ENCODE data around the gene POTEI.
"Not testable (repeated sequence)": the region's sequence is repeated elsewhere in the genome, so short reads cannot be mapped to it uniquely, and the experiment has no call there.

The POTEI gene

DNA sequence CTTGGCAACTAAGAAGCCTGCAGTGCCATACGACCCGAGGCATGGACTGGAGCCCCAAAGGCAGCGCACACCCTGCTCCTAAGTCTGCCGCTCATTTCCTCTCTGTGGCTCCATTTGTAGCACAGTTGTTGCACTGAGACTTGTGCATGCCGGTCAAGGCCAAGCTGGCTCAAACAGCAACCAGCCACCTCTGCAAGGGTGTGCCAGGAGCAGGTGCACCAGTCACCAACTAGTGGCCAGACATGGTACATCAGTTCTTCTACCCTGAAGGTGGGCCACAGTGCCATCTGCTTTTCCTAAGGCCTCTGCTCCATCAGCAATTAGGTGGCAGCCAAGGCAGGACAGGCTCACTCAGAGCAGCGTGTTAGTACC is 54.4 kb downstream of the POTEI start:
- DNase-seq = not testable (repeated sequence)

DNA sequence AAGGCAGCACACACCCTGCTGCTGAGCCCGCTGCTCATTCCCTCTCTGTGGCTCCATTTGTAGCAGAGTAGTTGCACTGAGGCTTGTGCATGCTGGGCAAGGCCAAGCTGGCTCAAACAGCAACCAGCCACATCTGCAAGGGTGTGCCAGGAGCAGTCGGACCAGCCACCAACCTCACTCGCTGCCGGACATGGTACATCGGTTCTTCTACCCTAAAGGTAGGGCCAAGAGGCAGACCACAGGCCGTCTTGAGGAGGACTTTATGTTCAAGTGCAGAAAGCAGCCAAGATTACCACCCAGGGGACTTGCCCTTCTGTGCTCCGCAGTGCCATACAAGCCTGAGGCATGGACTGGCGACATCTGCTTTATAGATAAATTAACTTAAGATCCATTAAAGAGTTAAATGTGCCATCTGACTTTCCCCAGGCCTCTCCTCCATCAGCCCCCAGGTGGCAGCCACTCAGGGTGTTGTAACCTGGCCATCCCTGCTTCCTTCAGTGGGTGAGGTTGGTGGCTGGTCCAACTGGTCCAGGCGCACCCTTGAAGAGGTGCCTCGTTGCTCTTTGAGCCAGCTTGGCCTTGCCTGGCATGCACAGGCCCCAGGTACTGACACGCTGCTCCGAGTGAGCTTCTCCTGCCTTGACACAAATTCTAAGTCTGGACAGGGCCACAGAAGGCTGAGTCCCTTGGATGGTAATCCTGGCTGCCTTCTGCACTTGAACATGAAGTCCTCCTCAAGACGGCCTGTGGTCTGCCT is 55.0 kb downstream of the POTEI start:
- not testable (repeated sequence) for DNase-seq

GRCh38 chr2:130452897-130453296 is 56.2 kb downstream of the POTEI start:
- DNase-seq = not testable (repeated sequence)

GRCh38 chr2:130451823-130452222 is 57.3 kb downstream of the POTEI start:
- DNase-seq = not testable (repeated sequence)

- DNase-seq = not testable (repeated sequence)
Measured at GRCh38 chr2:130451278-130451677, 57.9 kb downstream of the POTEI start.

DNA sequence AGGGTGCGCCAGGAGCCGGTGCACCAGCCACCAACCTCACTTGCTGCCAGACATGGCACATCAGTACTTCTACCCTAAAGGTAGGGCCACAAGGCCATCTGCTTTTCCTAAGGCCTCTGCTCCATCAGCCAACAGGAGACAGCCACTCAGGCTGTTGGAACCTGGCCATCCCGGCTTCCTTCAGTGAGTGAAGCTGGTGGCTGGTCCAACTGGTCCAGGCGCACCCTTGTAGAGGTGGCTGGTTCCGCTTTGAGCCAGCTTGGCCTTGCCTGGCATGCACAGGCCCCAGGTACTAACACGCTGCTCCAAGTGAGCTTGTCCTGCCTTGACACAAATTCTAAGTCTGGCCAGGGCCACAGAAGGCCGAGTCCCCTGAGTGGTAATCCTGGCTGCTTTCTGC is 58.8 kb downstream of the POTEI start:
- DNase-seq = not testable (repeated sequence)

- DNase-seq = peak; percentile 5
Measured at GRCh38 chr2:130427631-130428030, 81.5 kb downstream of the POTEI start.

GRCh38 chr2:130418845-130419244 is 90.3 kb downstream of the POTEI start:
- DNase-seq = not testable (repeated sequence)

DNA sequence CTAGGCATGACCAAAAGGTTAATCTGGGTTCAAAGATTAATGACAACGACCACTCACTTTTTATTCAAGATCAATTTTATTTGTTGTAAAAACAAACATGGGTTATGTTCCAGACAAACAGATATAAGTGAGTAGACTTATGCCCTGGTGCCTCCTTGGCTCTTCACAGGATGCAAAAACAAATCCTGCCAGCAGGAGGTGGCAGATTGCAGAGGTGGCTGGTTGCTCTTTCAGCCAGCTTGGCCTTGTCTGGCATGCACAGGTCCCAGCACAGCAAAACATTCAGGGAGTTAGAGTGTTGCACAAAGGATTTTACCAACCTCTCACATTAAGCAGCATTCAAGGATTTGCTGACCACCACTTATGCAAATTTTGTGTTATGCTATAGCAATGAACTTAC is 92.4 kb downstream of the POTEI start:
- DNase-seq = not testable (repeated sequence)

All from fibroblast of upper back skin (primary cell).